A549 (cell line): Measurements from ENCODE around the gene PCDHGA10. TPM values are rescaled to one million over a fixed set of nuclear protein-coding genes. Genes with fewer than 3 reads are reported as not detected.

Source experiments
- ATAC-seq, 2 experiments: fragments of 200-7000 bp in 1 of 2; fragments of >200 bp in 1 of 2; cut with Nextera tagmentation in 1 of 2; cut with Tn5 transposase in 1 of 2; 3 replicates each; pipeline versions ENCODE4 v1.8.0 to v1.9.1; 2018 to 2020; ENCODE audit warnings: mild to moderate bottlenecking in 1 of 2, moderate library complexity in 1 of 2
- CTCF ChIA-PET: fragments of 300-600 bp; sonication (Branson Sonifier 250); formaldehyde crosslinking; extraction: SDS; loops from one replicate; lab custom pipeline; 2021; ENCODE audit warnings: antibody characterized with exemption, inconsistent platforms; lab: Yijun Ruan, JAX
- POLR2A ChIA-PET: fragments of 350-600 bp; formaldehyde crosslinking; extraction: SDS; loops from one replicate; lab custom pipeline; 2021; ENCODE audit warnings: antibody characterized with exemption, inconsistent platforms; lab: Yijun Ruan, JAX
- DNase-seq, 2 experiments: peaks; one replicate each; pipeline versions ENCODE4 v3.0.0 to v3.0.0-alpha.2; 2011 to 2016; ENCODE audit warnings: low read depth in 1 of 2, low spot score in 1 of 2
- FAIRE-seq: peaks from 2 replicates; lab custom pipeline; 2011; peaks lifted over from hg19 to GRCh38; lab: Jason Lieb, UNC
- H3K27ac ChIP-seq, 2 experiments: fragments of >200 bp; sonication (Bioruptor Twin); formaldehyde crosslinking; 3 replicates each; pipeline ENCODE4 v1.5.1; 2016 to 2017
- H3K4me1 ChIP-seq: fragments of >200 bp; sonication (Bioruptor Twin); formaldehyde crosslinking; 3 replicates; pipeline ENCODE4 v1.6.1; 2016
- H3K4me2 ChIP-seq: fragments of >200 bp; sonication (Bioruptor Twin); formaldehyde crosslinking; 3 replicates; pipeline ENCODE4 v1.6.1; 2016
- H3K4me3 ChIP-seq: fragments of >200 bp; sonication (Bioruptor Twin); formaldehyde crosslinking; 3 replicates; pipeline ENCODE4 v1.5.1; 2016
- H3K9me3 ChIP-seq: fragments of >200 bp; sonication (Bioruptor Twin); formaldehyde crosslinking; 3 replicates; pipeline ENCODE4 v1.6.1; 2016
- BHLHE40 ChIP-seq: IDR thresholded peaks from 2 replicates; pipeline ENCODE4 v1.6.1; 2012; ENCODE audit warnings: low read depth, low read length, inconsistent platforms
- CBX8 ChIP-seq: fragments of 200-600 bp; sonication (generic); IDR thresholded peaks from 2 replicates; pipeline ENCODE4 v1.6.1; 2016
- CHD2 ChIP-seq: fragments of 150-350 bp; IDR thresholded peaks from 2 replicates; pipeline ENCODE4 v1.6.1; 2014; ENCODE audit warnings: low read length; ENCODE audit not compliant: partially characterized antibody
- CHD4 ChIP-seq: fragments of 200-600 bp; sonication (generic); IDR thresholded peaks from 2 replicates; pipeline ENCODE4 v1.6.1; 2016; ENCODE audit warnings: antibody characterized with exemption, mild to moderate bottlenecking, borderline replicate concordance
- EHMT2 ChIP-seq: fragments of 200-600 bp; sonication (generic); IDR thresholded peaks from 2 replicates; pipeline ENCODE4 v1.6.1; 2016; ENCODE audit warnings: antibody characterized with exemption, low read depth, mild to moderate bottlenecking, moderate library complexity
- ESRRA ChIP-seq: fragments of 150-350 bp; IDR thresholded peaks from 2 replicates; pipeline ENCODE4 v1.6.1; 2014; ENCODE audit warnings: mild to moderate bottlenecking, low read length, borderline replicate concordance
- FOSB ChIP-seq: fragments of 250-450 bp; sonication (Bioruptor Pico); IDR thresholded peaks from 2 replicates; pipeline ENCODE4 v1.5.0; 2020; ENCODE audit warnings: mild to moderate bottlenecking, moderate library complexity
- FOSL2 ChIP-seq, 2 experiments: fragments of 450-650 bp in 1 of 2; fragments of >200 bp in 1 of 2; sonication (Bioruptor Twin) in 1 of 2; formaldehyde crosslinking; IDR thresholded peaks; 2 replicates each; pipeline versions ENCODE4 v1.5.0 to v1.6.1; 2016 to 2020; ENCODE audit warnings: mild to moderate bottlenecking in 1 of 2, moderate library complexity in 1 of 2
- GATA3 ChIP-seq: IDR thresholded peaks from 2 replicates; pipeline ENCODE4 v1.6.1; 2012; ENCODE audit warnings: borderline replicate concordance
- HOXB13 ChIP-seq: fragments of 250-450 bp; sonication (Bioruptor Pico); IDR thresholded peaks from 2 replicates; pipeline ENCODE4 v1.5.0; 2020; ENCODE audit warnings: low read depth, mild to moderate bottlenecking, moderate library complexity
- JUN ChIP-seq, 2 experiments: fragments of >200 bp; sonication (Bioruptor Twin); formaldehyde crosslinking; IDR thresholded peaks; 2 replicates in 1 of 2; 3 replicates in 1 of 2; pipeline ENCODE4 v1.6.1; 2016 to 2017
- KDM1A ChIP-seq: fragments of 200-600 bp; sonication (generic); IDR thresholded peaks from 2 replicates; pipeline ENCODE4 v1.6.1; 2016; ENCODE audit warnings: low read depth, mild to moderate bottlenecking
- MAFK ChIP-seq: fragments of 450-650 bp; IDR thresholded peaks from 2 replicates; pipeline ENCODE4 v1.6.1; 2014; ENCODE audit not compliant: partially characterized antibody
- MAZ ChIP-seq: fragments of 150-350 bp; IDR thresholded peaks from 2 replicates; pipeline ENCODE4 v1.6.1; 2014; ENCODE audit warnings: antibody characterized with exemption, low read depth, low read length, borderline replicate concordance
- MYC ChIP-seq: IDR thresholded peaks from 2 replicates; pipeline ENCODE4 v1.6.1; 2012; ENCODE audit warnings: mild to moderate bottlenecking, inconsistent platforms, low read length, improper control_type of control experiment, borderline replicate concordance
- NPAS2 ChIP-seq: fragments of 250-450 bp; sonication (Bioruptor Pico); IDR thresholded peaks from 2 replicates; pipeline ENCODE4 v1.8.0; 2022; ENCODE audit warnings: mild to moderate bottlenecking, moderate library complexity, borderline replicate concordance
- NR3C1 ChIP-seq: fragments of >200 bp; sonication (Bioruptor Twin); formaldehyde crosslinking; IDR thresholded peaks from 3 replicates; pipeline ENCODE4 v1.6.1; 2017
- PHF8 ChIP-seq: fragments of 200-600 bp; sonication (generic); IDR thresholded peaks from 2 replicates; pipeline ENCODE4 v1.6.1; 2016; ENCODE audit warnings: low read depth, mild to moderate bottlenecking, antibody characterized with exemption, moderate library complexity, borderline replicate concordance
- POLR2A ChIP-seq: IDR thresholded peaks from 2 replicates; pipeline ENCODE4 v1.6.1; 2012; ENCODE audit warnings: mild to moderate bottlenecking, low read length
- POLR2AphosphoS2 ChIP-seq: conservative IDR thresholded peaks from 2 replicates; pipeline ENCODE4 v1.6.1; 2012; ENCODE audit warnings: low read length, improper control_type of control experiment, inconsistent platforms
- RNF2 ChIP-seq: fragments of 200-600 bp; sonication (generic); IDR thresholded peaks from 2 replicates; pipeline ENCODE4 v1.6.1; 2016; ENCODE audit warnings: low read depth, mild to moderate bottlenecking, antibody characterized with exemption, moderate library complexity, borderline replicate concordance
- SREBF2 ChIP-seq: fragments of 450-650 bp; IDR thresholded peaks from 2 replicates; pipeline ENCODE4 v1.6.1; 2014; ENCODE audit warnings: mild to moderate bottlenecking, moderate library complexity
- ZC3H11A ChIP-seq: fragments of 450-650 bp; IDR thresholded peaks from 2 replicates; pipeline ENCODE4 v1.6.1; 2014; ENCODE audit warnings: antibody characterized with exemption, mild to moderate bottlenecking
- WGBS: methylation state at CpG from one replicate; pipeline ENCODE4 v1.1.6; 2017; ENCODE audit errors: missing lambda C conversion rate; 5-methylcytosine and 5-hydroxymethylcytosine counted together
- polyA plus RNA-seq, 4 experiments: library from polyadenylated mRNA; depleted of rRNA in 3 of 4; stranded (reverse); fragments of >200 nt; fragmentation: RNase III in 1 of 4; extraction: RNeasy Plus Mini Kit Qiagen cat#74134 plus additional on column Dnase treatment in 1 of 4; gene quantifications; 2 replicates in 3 of 4; 3 replicates in 1 of 4; pipeline ENCODE4 v1.2.3, GENCODE V29; 2011 to 2017
- TF ChIP-seq, protein P1 (sequence below): fragments of 250-450 bp; sonication (Bioruptor Pico); IDR thresholded peaks from 2 replicates; pipeline ENCODE4 v1.5.0; 2021; ENCODE audit warnings: mild to moderate bottlenecking, moderate library complexity, borderline replicate concordance
- TF ChIP-seq, protein P2 (sequence below): fragments of 250-450 bp; sonication (Bioruptor Pico); IDR thresholded peaks from 2 replicates; pipeline ENCODE4 v1.5.0; 2020; ENCODE audit warnings: low read depth, mild to moderate bottlenecking, moderate library complexity
- TF ChIP-seq, protein P3 (sequence below): fragments of 200-600 bp; sonication (generic); IDR thresholded peaks from 2 replicates; pipeline ENCODE4 v1.6.1; 2016; ENCODE audit warnings: antibody characterized with exemption, mild to moderate bottlenecking, moderate library complexity
- TF ChIP-seq, protein P4 (sequence below): fragments of 150-350 bp; IDR thresholded peaks from 2 replicates; pipeline ENCODE4 v1.6.1; 2014; ENCODE audit warnings: low read depth, mild to moderate bottlenecking, low read length
- TF ChIP-seq, protein P5 (sequence below): IDR thresholded peaks from 2 replicates; pipeline ENCODE4 v1.6.1; 2012

PCDHGA10 gene
- polyA plus RNA-seq, 2 of the 4 experiments (the other 2 are of a cell fraction), result 0.04 TPM; not detected in 1

DNA sequence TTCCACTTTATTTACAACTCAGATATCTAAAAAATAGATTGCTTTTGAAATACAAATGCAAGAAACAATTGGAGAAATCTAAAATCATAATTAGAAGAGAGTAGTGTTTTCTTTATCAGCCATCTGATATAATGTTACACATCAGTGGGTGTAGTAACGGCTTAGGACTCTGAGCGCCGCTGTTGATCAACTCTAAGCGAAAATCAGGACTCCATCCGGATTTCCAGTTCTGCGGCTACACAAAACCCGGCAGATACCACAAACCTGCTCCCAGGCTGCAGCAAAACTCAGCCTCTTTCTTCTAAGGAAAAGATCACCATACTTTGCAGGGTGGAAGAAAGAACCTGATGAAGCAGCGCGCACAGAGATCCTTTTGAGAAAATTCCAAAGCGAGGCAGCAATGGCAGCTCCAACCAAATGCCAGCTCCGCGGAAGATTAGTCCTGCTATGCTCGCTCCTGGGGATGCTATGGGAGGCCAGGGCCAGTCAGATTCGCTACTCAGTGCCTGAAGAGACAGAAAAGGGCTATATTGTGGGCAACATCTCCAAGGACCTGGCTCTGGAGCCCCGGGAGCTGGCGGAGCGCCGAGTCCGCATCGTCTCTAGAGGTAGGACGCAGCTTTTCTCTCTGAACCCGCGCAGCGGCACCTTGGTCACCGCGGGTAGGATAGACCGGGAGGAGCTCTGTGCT is 10.1 kb upstream of the PCDHGA10 start, which contains the start of gene PCDHGA9:
Gene PCDHGA9, plus strand, starts transcription at position 226 of the 691 bp plus-strand sequence. Its CDS starts 175 bp downstream, at position 401.
- H3K27ac ChIP-seq, result no peak within 1 kb of the TSS
- FAIRE-seq (no peak), ATAC-seq (no peak), DNase-seq (no peak)
- H3K9me3 ChIP-seq, result peaks cover 75% of the 10 kb centered on the region
- POLR2A ChIA-PET, result no interaction called here
- no peak within 1 kb of the TSS for H3K4me2 ChIP-seq
- TF ChIP-seq KDM1A (no peak), JUN (IDR thresholded peaks at IDR 0.05) (no peak), POLR2AphosphoS2 (no peak), ZC3H11A (no peak), CHD4 (no peak), GATA3 (no peak), SREBF2 (no peak), MAZ (no peak)
- TF ChIP-seq, protein P1, sequence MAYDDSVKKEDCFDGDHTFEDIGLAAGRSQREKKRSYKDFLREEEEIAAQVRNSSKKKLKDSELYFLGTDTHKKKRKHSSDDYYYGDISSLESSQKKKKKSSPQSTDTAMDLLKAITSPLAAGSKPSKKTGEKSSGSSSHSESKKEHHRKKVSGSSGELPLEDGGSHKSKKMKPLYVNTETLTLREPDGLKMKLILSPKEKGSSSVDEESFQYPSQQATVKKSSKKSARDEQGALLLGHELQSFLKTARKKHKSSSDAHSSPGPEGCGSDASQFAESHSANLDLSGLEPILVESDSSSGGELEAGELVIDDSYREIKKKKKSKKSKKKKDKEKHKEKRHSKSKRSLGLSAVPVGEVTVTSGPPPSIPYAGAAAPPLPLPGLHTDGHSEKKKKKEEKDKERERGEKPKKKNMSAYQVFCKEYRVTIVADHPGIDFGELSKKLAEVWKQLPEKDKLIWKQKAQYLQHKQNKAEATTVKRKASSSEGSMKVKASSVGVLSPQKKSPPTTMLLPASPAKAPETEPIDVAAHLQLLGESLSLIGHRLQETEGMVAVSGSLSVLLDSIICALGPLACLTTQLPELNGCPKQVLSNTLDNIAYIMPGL, result no peak
- TF ChIP-seq, protein P2, sequence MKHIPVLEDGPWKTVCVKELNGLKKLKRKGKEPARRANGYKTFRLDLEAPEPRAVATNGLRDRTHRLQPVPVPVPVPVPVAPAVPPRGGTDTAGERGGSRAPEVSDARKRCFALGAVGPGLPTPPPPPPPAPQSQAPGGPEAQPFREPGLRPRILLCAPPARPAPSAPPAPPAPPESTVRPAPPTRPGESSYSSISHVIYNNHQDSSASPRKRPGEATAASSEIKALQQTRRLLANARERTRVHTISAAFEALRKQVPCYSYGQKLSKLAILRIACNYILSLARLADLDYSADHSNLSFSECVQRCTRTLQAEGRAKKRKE, result no peak
- CTCF ChIA-PET, result interaction anchor here (0.7 to 1.2 kb wide), 3 partner anchors 15 to 155 kb away, joined by 3 to 4 read pairs (median 3); partner anchors contain the start of genes PCDHGB3 and PCDHGB7
- WGBS, result 72% methylated on average over 27 of the region's 27 CpGs
- H3K4me3 ChIP-seq, result no peak within 1 kb of the TSS
- no peaks in the 10 kb centered on the region for H3K4me1 ChIP-seq

DNA sequence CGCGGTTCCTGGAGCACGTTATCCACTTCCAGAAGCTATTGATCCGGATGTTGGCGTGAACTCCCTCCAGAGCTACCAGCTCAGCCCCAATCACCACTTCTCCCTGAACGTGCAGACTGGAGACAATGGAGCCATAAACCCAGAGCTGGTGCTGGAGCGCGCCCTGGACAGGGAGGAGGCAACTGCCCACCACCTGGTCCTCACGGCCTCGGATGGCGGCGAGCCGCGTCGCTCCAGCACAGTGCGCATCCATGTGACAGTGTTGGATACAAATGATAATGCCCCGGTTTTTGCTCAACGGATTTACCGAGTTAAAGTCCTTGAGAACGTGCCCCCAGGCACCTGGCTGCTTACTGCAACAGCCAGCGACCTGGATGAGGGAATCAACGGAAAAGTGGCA is 9.4 kb upstream of the PCDHGA10 start:
- FAIRE-seq (no peak), DNase-seq (no peak), ATAC-seq (no peak)
- no peaks in the 10 kb centered on the region for H3K4me1 ChIP-seq
- H3K4me2 ChIP-seq, result no peak overlapping the region
- TF ChIP-seq FOSB (no peak), MAZ (no peak), CHD2 (no peak), PHF8 (no peak), NR3C1 (no peak), FOSL2 (IDR thresholded peaks at IDR 0.05) (no peak), FOSL2 (CRISPR knock-in tag; IDR thresholded peaks at IDR 0.05) (no peak), HOXB13 (no peak), RNF2 (no peak), MAFK (no peak), EHMT2 (no peak), GATA3 (no peak), POLR2A (no peak), ESRRA (no peak), BHLHE40 (no peak), NPAS2 (CRISPR knock-in tag) (no peak), MYC (no peak), CBX8 (no peak)
- TF ChIP-seq, protein P3, sequence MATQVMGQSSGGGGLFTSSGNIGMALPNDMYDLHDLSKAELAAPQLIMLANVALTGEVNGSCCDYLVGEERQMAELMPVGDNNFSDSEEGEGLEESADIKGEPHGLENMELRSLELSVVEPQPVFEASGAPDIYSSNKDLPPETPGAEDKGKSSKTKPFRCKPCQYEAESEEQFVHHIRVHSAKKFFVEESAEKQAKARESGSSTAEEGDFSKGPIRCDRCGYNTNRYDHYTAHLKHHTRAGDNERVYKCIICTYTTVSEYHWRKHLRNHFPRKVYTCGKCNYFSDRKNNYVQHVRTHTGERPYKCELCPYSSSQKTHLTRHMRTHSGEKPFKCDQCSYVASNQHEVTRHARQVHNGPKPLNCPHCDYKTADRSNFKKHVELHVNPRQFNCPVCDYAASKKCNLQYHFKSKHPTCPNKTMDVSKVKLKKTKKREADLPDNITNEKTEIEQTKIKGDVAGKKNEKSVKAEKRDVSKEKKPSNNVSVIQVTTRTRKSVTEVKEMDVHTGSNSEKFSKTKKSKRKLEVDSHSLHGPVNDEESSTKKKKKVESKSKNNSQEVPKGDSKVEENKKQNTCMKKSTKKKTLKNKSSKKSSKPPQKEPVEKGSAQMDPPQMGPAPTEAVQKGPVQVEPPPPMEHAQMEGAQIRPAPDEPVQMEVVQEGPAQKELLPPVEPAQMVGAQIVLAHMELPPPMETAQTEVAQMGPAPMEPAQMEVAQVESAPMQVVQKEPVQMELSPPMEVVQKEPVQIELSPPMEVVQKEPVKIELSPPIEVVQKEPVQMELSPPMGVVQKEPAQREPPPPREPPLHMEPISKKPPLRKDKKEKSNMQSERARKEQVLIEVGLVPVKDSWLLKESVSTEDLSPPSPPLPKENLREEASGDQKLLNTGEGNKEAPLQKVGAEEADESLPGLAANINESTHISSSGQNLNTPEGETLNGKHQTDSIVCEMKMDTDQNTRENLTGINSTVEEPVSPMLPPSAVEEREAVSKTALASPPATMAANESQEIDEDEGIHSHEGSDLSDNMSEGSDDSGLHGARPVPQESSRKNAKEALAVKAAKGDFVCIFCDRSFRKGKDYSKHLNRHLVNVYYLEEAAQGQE, result no peak
- TF ChIP-seq, protein P4, sequence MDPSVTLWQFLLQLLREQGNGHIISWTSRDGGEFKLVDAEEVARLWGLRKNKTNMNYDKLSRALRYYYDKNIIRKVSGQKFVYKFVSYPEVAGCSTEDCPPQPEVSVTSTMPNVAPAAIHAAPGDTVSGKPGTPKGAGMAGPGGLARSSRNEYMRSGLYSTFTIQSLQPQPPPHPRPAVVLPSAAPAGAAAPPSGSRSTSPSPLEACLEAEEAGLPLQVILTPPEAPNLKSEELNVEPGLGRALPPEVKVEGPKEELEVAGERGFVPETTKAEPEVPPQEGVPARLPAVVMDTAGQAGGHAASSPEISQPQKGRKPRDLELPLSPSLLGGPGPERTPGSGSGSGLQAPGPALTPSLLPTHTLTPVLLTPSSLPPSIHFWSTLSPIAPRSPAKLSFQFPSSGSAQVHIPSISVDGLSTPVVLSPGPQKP, result no peak
- TF ChIP-seq, protein P5, sequence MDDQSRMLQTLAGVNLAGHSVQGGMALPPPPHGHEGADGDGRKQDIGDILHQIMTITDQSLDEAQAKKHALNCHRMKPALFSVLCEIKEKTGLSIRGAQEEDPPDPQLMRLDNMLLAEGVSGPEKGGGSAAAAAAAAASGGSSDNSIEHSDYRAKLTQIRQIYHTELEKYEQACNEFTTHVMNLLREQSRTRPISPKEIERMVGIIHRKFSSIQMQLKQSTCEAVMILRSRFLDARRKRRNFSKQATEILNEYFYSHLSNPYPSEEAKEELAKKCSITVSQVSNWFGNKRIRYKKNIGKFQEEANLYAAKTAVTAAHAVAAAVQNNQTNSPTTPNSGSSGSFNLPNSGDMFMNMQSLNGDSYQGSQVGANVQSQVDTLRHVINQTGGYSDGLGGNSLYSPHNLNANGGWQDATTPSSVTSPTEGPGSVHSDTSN, result no peak
- no peak overlapping the region for H3K4me3 ChIP-seq
- H3K27ac ChIP-seq, result no peak overlapping the region
- CTCF ChIA-PET, result interaction anchor here (0.7 to 1.7 kb wide), 5 partner anchors 15 to 647 kb away, joined by 3 to 4 read pairs (median 3); partner anchors contain the start of genes PCDHGB3 and PCDHGB7
- peaks cover 76% of the 10 kb centered on the region for H3K9me3 ChIP-seq
- 70% methylated on average over 22 of the region's 22 CpGs for WGBS
- POLR2A ChIA-PET, result no interaction called here
